Mesenchymal stem cell (in vitro differentiated cells and primary cell): ENCODE results near the gene TUBA4B.

Experiments
- DNase-seq: peaks from one replicate; pipeline ENCODE4 v3.0.0-alpha.2; 2013
- H2AFZ ChIP-seq: one replicate; pipeline ENCODE4 v1.6.1; 2013; ENCODE audit warnings: low read depth, mild to moderate bottlenecking, control low read depth, inconsistent platforms, low read length, moderate library complexity
- H2AK5ac ChIP-seq: 2 replicates; pipeline ENCODE4 v1.6.1; 2013; ENCODE audit warnings: low read length, moderate library complexity, mild to moderate bottlenecking, inconsistent platforms; ENCODE audit not compliant: severe bottlenecking
- H2BK120ac ChIP-seq: one replicate; pipeline ENCODE4 v1.6.1; 2013; ENCODE audit warnings: low read depth, mild to moderate bottlenecking, inconsistent platforms, low read length, moderate library complexity
- H2BK12ac ChIP-seq, 2 experiments: one replicate each; pipeline ENCODE4 v1.6.1; 2013; ENCODE audit warnings: inconsistent platforms in 2 of 2, low read length in 2 of 2, mild to moderate bottlenecking in 2 of 2, moderate library complexity in 2 of 2, control low read depth in 1 of 2
- H2BK15ac ChIP-seq: one replicate; pipeline ENCODE4 v1.6.1; 2013; ENCODE audit warnings: mild to moderate bottlenecking, low read depth, inconsistent platforms; ENCODE audit not compliant: poor library complexity, severe bottlenecking
- H2BK5ac ChIP-seq: 2 replicates; pipeline ENCODE4 v1.6.1; 2013; ENCODE audit warnings: low read depth, mild to moderate bottlenecking, low read length, control low read depth, inconsistent platforms; ENCODE audit not compliant: poor library complexity, severe bottlenecking
- H3K14ac ChIP-seq, 2 experiments: one replicate each; pipeline ENCODE4 v1.6.1; 2013; ENCODE audit warnings: inconsistent platforms in 2 of 2, low read length in 2 of 2, control low read depth in 1 of 2, mild to moderate bottlenecking in 1 of 2, moderate library complexity in 1 of 2
- H3K18ac ChIP-seq, 2 experiments: one replicate each; pipeline ENCODE4 v1.6.1; 2013; ENCODE audit warnings: inconsistent platforms in 2 of 2, low read length in 2 of 2, control low read depth in 1 of 2, low read depth in 1 of 2, mild to moderate bottlenecking in 1 of 2
- H3K23ac ChIP-seq, 2 experiments: one replicate each; pipeline ENCODE4 v1.6.1; 2013; ENCODE audit warnings: inconsistent platforms in 2 of 2, low read length in 2 of 2, mild to moderate bottlenecking in 2 of 2, moderate library complexity in 2 of 2, control low read depth in 1 of 2
- H3K27ac ChIP-seq: 2 replicates; pipeline ENCODE4 v1.5.1; 2013; ENCODE audit warnings: mild to moderate bottlenecking, moderate library complexity, low read length, control low read depth, inconsistent platforms; ENCODE audit not compliant: poor library complexity, severe bottlenecking
- H3K27me3 ChIP-seq, 2 experiments: 2 replicates each; pipeline versions ENCODE4 v1.6.1 to v1.7.0; 2013; ENCODE audit warnings: low read length in 2 of 2, mild to moderate bottlenecking in 2 of 2, moderate library complexity in 2 of 2, control low read depth in 1 of 2, inconsistent platforms in 1 of 2; ENCODE audit not compliant: control insufficient read depth in 1 of 2, insufficient read depth in 1 of 2
- H3K36me3 ChIP-seq, 2 experiments: 2 replicates each; pipeline versions ENCODE4 v1.6.1 to v1.7.0; 2013; ENCODE audit warnings: low read length in 2 of 2, control low read depth in 1 of 2, inconsistent platforms in 1 of 2, low read depth in 1 of 2, mild to moderate bottlenecking in 1 of 2; ENCODE audit not compliant: insufficient read depth in 2 of 2, control insufficient read depth in 1 of 2
- H3K4ac ChIP-seq, 2 experiments: one replicate each; pipeline ENCODE4 v1.6.1; 2013; ENCODE audit warnings: inconsistent platforms in 2 of 2, low read length in 2 of 2, mild to moderate bottlenecking in 2 of 2, moderate library complexity in 2 of 2, control low read depth in 1 of 2, low read depth in 1 of 2
- H3K4me1 ChIP-seq: 2 replicates; pipeline ENCODE4 v1.6.1; 2013; ENCODE audit warnings: low read depth, low read length, control low read depth; ENCODE audit not compliant: control insufficient read depth, insufficient read depth
- H3K4me2 ChIP-seq: 2 replicates; pipeline ENCODE4 v1.6.1; 2013; ENCODE audit warnings: low read length, mild to moderate bottlenecking, inconsistent platforms; ENCODE audit not compliant: poor library complexity, severe bottlenecking
- H3K4me3 ChIP-seq, 2 experiments: 2 replicates each; pipeline versions ENCODE4 v1.5.1 to v1.7.0; 2013; ENCODE audit warnings: low read length in 2 of 2, mild to moderate bottlenecking in 2 of 2, control low read depth in 1 of 2, low read depth in 1 of 2; ENCODE audit not compliant: insufficient read depth in 1 of 2
- H3K79me1 ChIP-seq: replicated peaks from 2 replicates; pipeline ENCODE4 v1.6.1; 2013; ENCODE audit warnings: mild to moderate bottlenecking, control low read depth, low read length, inconsistent platforms; ENCODE audit not compliant: poor library complexity, severe bottlenecking
- H3K9ac ChIP-seq: 2 replicates; pipeline ENCODE4 v1.7.0; 2013; ENCODE audit warnings: mild to moderate bottlenecking, low read length, moderate library complexity
- H3K9me3 ChIP-seq: 2 replicates; pipeline ENCODE4 v1.7.0; 2013; ENCODE audit warnings: mild to moderate bottlenecking, low read length; ENCODE audit not compliant: control insufficient read depth
- H4K8ac ChIP-seq: one replicate; pipeline ENCODE4 v1.6.1; 2013; ENCODE audit warnings: inconsistent platforms, mild to moderate bottlenecking, low read length, moderate library complexity
- H4K91ac ChIP-seq: one replicate; pipeline ENCODE4 v1.6.1; 2013; ENCODE audit warnings: mild to moderate bottlenecking, low read length, inconsistent platforms
- WGBS: methylation state at CpG from one replicate; pipeline ENCODE4 v1.1.7; 2013; ENCODE audit warnings: mixed read lengths; 5-methylcytosine and 5-hydroxymethylcytosine counted together

The TUBA4B gene

GRCh38 chr2:219297766-219298456 is 44.9 kb downstream of the TUBA4B start:
- 78% methylated on average over 13 of the region's 14 CpGs for WGBS
- Histone ChIP-seq H3K14ac (no peak overlapping the region), H3K27me3 (peaks cover 39 to 41% of the 10 kb centered on the region in 2 experiments), H2AFZ (no peak overlapping the region), H3K27ac (no peak overlapping the region), H3K4me2 (no peak overlapping the region), H4K8ac (no peak overlapping the region), H3K79me1 (no peaks in the 10 kb centered on the region), H3K18ac (no peak overlapping the region), H2BK120ac (no peak overlapping the region), H3K4me1 (peaks cover 9% of the 10 kb centered on the region), H3K4ac (no peak overlapping the region), H2BK12ac (no peak overlapping the region), H3K36me3 (no peaks in the 10 kb centered on the region), H2AK5ac (no peak overlapping the region), H2BK5ac (no peak overlapping the region), H3K23ac (no peak overlapping the region), H4K91ac (no peak overlapping the region), H3K9ac (no peak overlapping the region), H3K4me3 (no peak overlapping the region), H3K9me3 (no peaks in the 10 kb centered on the region), H2BK15ac (peak overlapping the region; percentile 61)
- DNase-seq: peak; percentile 43

DNA sequence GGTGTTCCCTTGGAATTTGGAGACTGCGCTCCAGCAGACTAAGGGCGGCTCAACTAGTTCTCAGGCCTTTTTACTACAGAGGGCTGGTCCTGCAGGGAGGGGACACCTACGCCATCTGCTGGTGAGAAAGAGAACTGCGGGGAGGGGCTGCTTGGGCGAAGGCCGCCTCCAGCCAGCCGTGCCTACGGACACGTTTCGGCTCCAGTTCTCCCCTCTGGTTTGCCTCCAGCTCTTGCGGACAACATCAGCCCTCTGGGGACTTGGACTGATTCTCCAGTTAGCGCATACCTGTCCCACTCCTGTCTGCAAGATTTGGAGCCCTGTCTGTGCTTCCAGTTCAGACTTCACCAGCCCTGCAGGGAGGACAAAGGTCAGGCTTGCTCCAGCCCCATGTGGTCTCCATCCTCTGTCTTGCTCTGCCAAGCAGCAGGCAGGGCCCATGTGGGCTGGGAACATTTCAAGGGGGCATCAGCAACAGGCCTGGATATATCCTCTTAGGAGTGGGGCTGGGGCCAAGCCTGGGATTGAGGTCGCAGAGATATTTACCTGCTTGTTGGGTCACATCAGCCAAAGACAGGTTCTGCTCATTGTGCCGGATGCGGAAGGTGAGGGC is 45.8 kb downstream of the TUBA4B start:
- Histone ChIP-seq H2BK12ac (no peak overlapping the region), H4K8ac (no peak overlapping the region), H2BK5ac (no peak overlapping the region), H3K4me2 (no peak overlapping the region), H2BK120ac (no peak overlapping the region), H2AK5ac (no peak overlapping the region), H3K14ac (no peak overlapping the region), H3K4me1 (peaks cover 9% of the 10 kb centered on the region), H2BK15ac (no peak overlapping the region), H3K36me3 (no peaks in the 10 kb centered on the region), H4K91ac (no peak overlapping the region), H3K9ac (peak overlapping the region; percentile 33), H3K27ac (no peak overlapping the region), H3K4ac (no peak overlapping the region), H3K23ac (no peak overlapping the region), H3K27me3 (peaks cover 48 to 51% of the 10 kb centered on the region in 2 experiments), H3K9me3 (no peaks in the 10 kb centered on the region), H3K4me3 (no peak overlapping the region), H3K18ac (no peak overlapping the region), H2AFZ (no peak overlapping the region), H3K79me1 (no peaks in the 10 kb centered on the region)
- 33% methylated on average over 15 of the region's 15 CpGs for WGBS
- peak; percentile 68 for DNase-seq

DNA sequence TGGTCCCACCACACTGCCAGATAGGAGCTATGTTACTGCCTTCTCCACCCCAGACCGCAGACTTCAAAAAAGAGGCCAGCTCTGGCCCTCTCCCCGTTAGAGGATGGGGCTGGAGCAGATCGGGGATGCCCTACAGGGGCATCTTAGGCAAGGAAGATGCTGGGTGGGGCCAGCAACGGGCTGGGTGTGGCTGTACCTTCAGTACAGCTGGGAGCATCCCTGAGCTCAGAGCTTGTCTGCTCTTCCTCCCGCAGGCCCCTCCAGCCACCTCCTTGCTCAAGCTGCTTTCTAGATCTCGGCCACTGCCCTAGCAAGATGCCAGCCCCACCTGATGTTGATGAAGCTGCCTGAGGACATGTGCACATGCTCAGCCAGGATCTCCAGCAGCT is 46.3 kb downstream of the TUBA4B start:
- H3K14ac ChIP-seq: no peak overlapping the region
- H3K23ac ChIP-seq: no peak overlapping the region
- peaks cover 51 to 53% of the 10 kb centered on the region in 2 experiments for H3K27me3 ChIP-seq
- H2AK5ac ChIP-seq: no peak overlapping the region
- H2AFZ ChIP-seq: no peak overlapping the region
- WGBS: 84% methylated on average over 6 of the region's 6 CpGs
- no peak overlapping the region for H4K8ac ChIP-seq
- no peaks in the 10 kb centered on the region for H3K9me3 ChIP-seq
- peaks cover 8% of the 10 kb centered on the region for H3K4me1 ChIP-seq
- H2BK15ac ChIP-seq: no peak overlapping the region
- H3K4me2 ChIP-seq: no peak overlapping the region
- no peak overlapping the region for H3K18ac ChIP-seq
- H2BK120ac ChIP-seq: no peak overlapping the region
- H3K9ac ChIP-seq: no peak overlapping the region
- no peak overlapping the region for H2BK5ac ChIP-seq
- DNase-seq: no peak
- no peaks in the 10 kb centered on the region for H3K79me1 ChIP-seq
- no peak overlapping the region for H4K91ac ChIP-seq
- no peak overlapping the region for H3K27ac ChIP-seq
- no peaks in the 10 kb centered on the region for H3K36me3 ChIP-seq
- H3K4ac ChIP-seq: no peak overlapping the region
- H3K4me3 ChIP-seq: no peak overlapping the region
- no peak overlapping the region for H2BK12ac ChIP-seq

DNA sequence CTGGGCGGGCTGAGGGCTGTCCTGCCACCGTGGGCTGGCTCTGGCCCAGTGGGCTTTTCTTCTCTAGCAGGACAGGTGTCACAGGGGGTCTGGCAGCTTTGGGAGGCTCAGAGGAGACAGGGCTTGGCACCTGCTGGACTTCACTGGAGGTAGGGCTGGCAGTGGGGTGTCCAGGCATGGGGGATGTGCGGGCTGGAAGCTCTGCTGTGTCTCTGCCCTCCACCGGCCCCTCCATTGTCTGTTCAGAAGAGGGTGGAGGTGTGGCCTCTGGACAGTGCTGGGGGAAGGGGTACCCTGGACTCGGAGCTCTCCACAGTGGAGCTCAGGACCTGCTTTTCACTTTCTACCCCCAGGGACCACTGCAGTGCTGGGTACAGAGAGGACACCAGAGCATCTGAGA is 47.0 kb downstream of the TUBA4B start:
- no peak overlapping the region for H4K91ac ChIP-seq
- H3K4me2 ChIP-seq: no peak overlapping the region
- H4K8ac ChIP-seq: no peak overlapping the region
- no peak overlapping the region for H3K27ac ChIP-seq
- no peak overlapping the region for H3K23ac ChIP-seq
- H3K4me1 ChIP-seq: peaks cover 6% of the 10 kb centered on the region
- no peak overlapping the region for H2BK15ac ChIP-seq
- H3K4me3 ChIP-seq: no peak overlapping the region
- H2AFZ ChIP-seq: no peak overlapping the region
- H3K27me3 ChIP-seq: peaks cover 51 to 59% of the 10 kb centered on the region in 2 experiments
- no peaks in the 10 kb centered on the region for H3K79me1 ChIP-seq
- H3K9me3 ChIP-seq: no peaks in the 10 kb centered on the region
- H3K18ac ChIP-seq: no peak overlapping the region
- H2BK120ac ChIP-seq: no peak overlapping the region
- H3K4ac ChIP-seq: no peak overlapping the region
- DNase-seq: no peak
- H2BK5ac ChIP-seq: no peak overlapping the region
- no peak overlapping the region for H2BK12ac ChIP-seq
- no peak overlapping the region for H3K9ac ChIP-seq
- no peak overlapping the region for H2AK5ac ChIP-seq
- 78% methylated on average over 5 of the region's 5 CpGs for WGBS
- H3K36me3 ChIP-seq: no peaks in the 10 kb centered on the region
- H3K14ac ChIP-seq: no peak overlapping the region
